Small intestine (tissue), 16 donors: ENCODE data around the gene OXGR1. TPM values are rescaled to one million over a fixed set of nuclear protein-coding genes. Genes with fewer than 3 reads are reported as not detected.
"Not testable (repeated sequence)": the region's sequence is repeated elsewhere in the genome, so short reads cannot be mapped to it uniquely, and the experiment has no call there.

Experiments
- DNase-seq, 2 donors: peaks; one replicate each; pipeline versions ENCODE4 v3.0.0 to v3.0.0-alpha.2; 2013
- FAIRE-seq: peaks from 2 replicates; lab custom pipeline; 2012; peaks lifted over from hg19 to GRCh38; lab: Jason Lieb, UNC
- H3K27ac ChIP-seq, 3 donors: one replicate each; pipeline ENCODE4 v1.5.1; 2013; ENCODE audit warnings: low read length in 2 of 3, mild to moderate bottlenecking in 2 of 3, control low read depth in 1 of 3, inconsistent platforms in 1 of 3, low read depth in 1 of 3, moderate library complexity in 1 of 3
- H3K27me3 ChIP-seq, 3 donors: one replicate each; pipeline ENCODE4 v1.6.1; 2013; ENCODE audit warnings: low read length in 3 of 3, inconsistent platforms in 1 of 3; ENCODE audit not compliant: control insufficient read depth in 3 of 3, insufficient read depth in 3 of 3
- H3K36me3 ChIP-seq, 3 donors: one replicate each; pipeline ENCODE4 v1.6.1; 2013; ENCODE audit warnings: low read length in 3 of 3, inconsistent platforms in 1 of 3, low read depth in 1 of 3, mild to moderate bottlenecking in 1 of 3, moderate library complexity in 1 of 3; ENCODE audit not compliant: control insufficient read depth in 3 of 3, insufficient read depth in 2 of 3
- H3K4me1 ChIP-seq, 3 donors: one replicate each; pipeline ENCODE4 v1.6.1; 2013; ENCODE audit warnings: low read length in 2 of 3, inconsistent platforms in 1 of 3, low read depth in 1 of 3, mild to moderate bottlenecking in 1 of 3, moderate library complexity in 1 of 3; ENCODE audit not compliant: control insufficient read depth in 3 of 3, insufficient read depth in 2 of 3
- H3K4me3 ChIP-seq, 3 donors: one replicate each; pipeline ENCODE4 v1.5.1; 2013; ENCODE audit warnings: low read length in 3 of 3, control low read depth in 1 of 3, inconsistent platforms in 1 of 3, low read depth in 1 of 3, mild to moderate bottlenecking in 1 of 3, moderate library complexity in 1 of 3
- H3K9me3 ChIP-seq, 2 donors: one replicate each; pipeline ENCODE4 v1.6.1; 2013; ENCODE audit warnings: low read depth in 1 of 2, low read length in 1 of 2; ENCODE audit not compliant: control insufficient read depth in 2 of 2, insufficient read depth in 1 of 2
- WGBS, 3 donors: extraction: QIAGEN DNeasy Blood & Tissue Kit; methylation state at CpG; one replicate each; pipeline ENCODE4 v1.1.7; 2013; 5-methylcytosine and 5-hydroxymethylcytosine counted together
- long read RNA-seq, 10 donors: transcript quantifications; one replicate each; lab custom pipeline, GENCODE V29; 2026
- polyA plus RNA-seq, 4 donors: library from polyadenylated mRNA; stranded (reverse) in 3 of 4; unstranded in 1 of 4; fragments of 200-250 nt in 3 of 4; fragments of 120-200 nt in 1 of 4; gene quantifications; one replicate each; pipeline versions ENCODE4 v1.2.1 to v1.2.3, GENCODE V29; 2013
- donor health status: healthy with polysubstance abuse.
- donor health status: control.
- donor health status: control.
- donor health status: Bipolar disorder and iron deficiency.
- donor health status: healthy.

Gene OXGR1
- polyA plus RNA-seq, result 1 to 10 TPM in 1 of 4 donors, under 1 TPM in 1, not detected in 2; 0.19 to 1.7 TPM
- long read RNA-seq, donor 1, result 0 reads
- long read RNA-seq, donor 2, result 0 reads
- long read RNA-seq, donor 3, result 0 reads
- long read RNA-seq, donor 4, result 0 reads
- long read RNA-seq, donor 5, result 0 reads
- long read RNA-seq, donor 6, result 0 reads
- long read RNA-seq, donor 7, result 0 reads
- long read RNA-seq, donor 8, result 0 reads
- long read RNA-seq, donor 9, result 0 reads
- long read RNA-seq, donor 10, result 0 reads

- Histone ChIP-seq H3K4me3 (peak within 1 kb of the TSS in 2 of 3 donors; percentile 28 to 40), H3K27ac (no peak within 1 kb of the TSS), H3K36me3 (no peaks in the 10 kb centered on the region), H3K27me3 (peaks cover 0 to 18% (median 5%) of the 10 kb centered on the region in 3 donors), H3K4me1 (peaks cover 0 to 3% (median 0%) of the 10 kb centered on the region in 3 donors), H3K9me3 (no peaks in the 10 kb centered on the region)
- FAIRE-seq (no peak), DNase-seq (peak in 1 of 2 donors; percentile 48)
- 3 to 7% (median 5%) methylated on average over 46 to 52 of the region's 52 CpGs for WGBS, 3 donors
These were observed at the start of gene OXGR1 for GRCh38 chr13:96994017-96994857. OXGR1 (minus strand) TSS chr13:96994476; CDS start chr13:96987759, 6,717 bp downstream.

- FAIRE-seq (no peak), DNase-seq (no peak)
- WGBS, 3 donors, result 52 to 61% (median 52%) methylated on average over 2 of the region's 2 CpGs
- Histone ChIP-seq H3K27me3 (no peaks in the 10 kb centered on the region), H3K4me1 (no peaks in the 10 kb centered on the region), H3K27ac (no peak overlapping the region), H3K9me3 (no peaks in the 10 kb centered on the region), H3K4me3 (no peak overlapping the region), H3K36me3 (no peaks in the 10 kb centered on the region)
These were observed 49.0 kb upstream of the OXGR1 start for GRCh38 chr13:97043302-97043701.

- no peak for FAIRE-seq
- no peaks in the 10 kb centered on the region for H3K36me3 ChIP-seq
- WGBS, 3 donors, result 11 to 43% (median 31%) methylated on average over 2 of the region's 2 CpGs
- no peak overlapping the region for H3K27ac ChIP-seq
- H3K9me3 ChIP-seq, result peaks cover 0 to 5% of the 10 kb centered on the region in 2 donors
- peaks cover 0 to 2% (median 0%) of the 10 kb centered on the region in 3 donors for H3K27me3 ChIP-seq
- no peaks in the 10 kb centered on the region for H3K4me1 ChIP-seq
- H3K4me3 ChIP-seq, result no peak overlapping the region
- peak; percentile 39 to 44 for DNase-seq
These were observed 36.6 kb upstream of the OXGR1 start for GRCh38 chr13:97030705-97031452.

DNA sequence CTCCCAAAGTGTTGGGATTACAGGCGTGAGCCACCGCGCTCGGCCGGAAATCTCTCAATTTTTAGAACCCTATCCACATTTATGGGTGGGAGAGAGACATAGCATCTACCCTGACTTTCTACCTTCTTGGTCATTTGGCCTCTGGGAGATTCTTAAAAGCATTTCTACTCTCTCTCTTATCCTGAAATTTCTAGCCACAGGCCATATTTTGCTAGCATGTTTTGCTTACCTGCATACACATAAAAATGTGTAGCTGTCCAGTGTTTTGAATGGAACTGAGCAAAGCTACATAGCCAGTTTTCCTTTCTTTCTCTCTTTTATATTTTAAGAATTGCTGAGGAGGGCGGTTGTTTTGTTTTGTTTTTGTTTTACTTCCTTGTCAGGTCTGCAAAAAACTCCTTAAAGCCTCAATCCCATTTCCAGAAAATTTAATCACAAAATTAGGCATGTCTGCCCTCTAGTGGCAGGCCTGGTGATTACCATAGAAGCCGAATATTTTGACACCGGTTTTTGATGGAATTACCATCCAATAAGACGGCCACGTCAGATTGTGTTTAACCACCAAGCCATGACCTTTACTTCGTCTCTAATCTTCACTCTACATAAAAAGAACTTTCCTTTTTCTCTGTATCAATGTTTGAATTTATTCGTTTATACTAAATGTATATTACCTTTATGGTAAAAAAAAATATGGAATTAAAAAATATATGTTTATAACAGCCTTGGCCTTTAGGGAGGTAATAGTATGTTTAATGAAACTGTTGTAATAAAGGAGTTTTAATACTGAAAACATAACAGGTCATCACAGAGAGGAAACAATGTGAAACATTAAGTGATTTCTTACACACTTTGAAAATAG, 34.4 kb upstream of the OXGR1 start:
- peak; percentile 30 for FAIRE-seq

GRCh38 chr13:97027162-97027554, 32.9 kb upstream of the OXGR1 start:
- H3K9me3 ChIP-seq, result peaks cover 0 to 3% of the 10 kb centered on the region in 2 donors
- no peaks in the 10 kb centered on the region for H3K36me3 ChIP-seq
- H3K4me3 ChIP-seq, result no peak overlapping the region
- FAIRE-seq (no peak), DNase-seq (no peak)
- no peak overlapping the region for H3K27ac ChIP-seq
- H3K27me3 ChIP-seq, result peaks cover 0 to 2% (median 0%) of the 10 kb centered on the region in 3 donors
- no peaks in the 10 kb centered on the region for H3K4me1 ChIP-seq

More for the DNA sequence above, 34.4 kb upstream of the OXGR1 start:
- DNase-seq, result peak; percentile 63 to 75
- H3K27me3 ChIP-seq, result peaks cover 0 to 2% (median 0%) of the 10 kb centered on the region in 3 donors
- H3K36me3 ChIP-seq, result no peaks in the 10 kb centered on the region
- no peak overlapping the region for H3K27ac ChIP-seq
- no peak overlapping the region for H3K4me3 ChIP-seq
- no peaks in the 10 kb centered on the region for H3K4me1 ChIP-seq
- H3K9me3 ChIP-seq, result peaks cover 0 to 3% of the 10 kb centered on the region in 2 donors
- 40 to 42% (median 42%) methylated on average over 12 of the region's 12 CpGs for WGBS, 3 donors

- peaks cover 0 to 2% (median 0%) of the 10 kb centered on the region in 3 donors for H3K27me3 ChIP-seq
- 50 to 72% (median 66%) methylated on average over 5 of the region's 5 CpGs for WGBS, 3 donors
- no peaks in the 10 kb centered on the region for H3K36me3 ChIP-seq
- H3K4me3 ChIP-seq, result no peak overlapping the region
- FAIRE-seq (no peak), DNase-seq (no peak)
- peaks cover 0 to 3% of the 10 kb centered on the region in 2 donors for H3K9me3 ChIP-seq
- peaks cover 0 to 2% (median 2%) of the 10 kb centered on the region in 3 donors for H3K4me1 ChIP-seq
- no peak overlapping the region for H3K27ac ChIP-seq
These were observed 32.4 kb upstream of the OXGR1 start for GRCh38 chr13:97026531-97027161.

DNA sequence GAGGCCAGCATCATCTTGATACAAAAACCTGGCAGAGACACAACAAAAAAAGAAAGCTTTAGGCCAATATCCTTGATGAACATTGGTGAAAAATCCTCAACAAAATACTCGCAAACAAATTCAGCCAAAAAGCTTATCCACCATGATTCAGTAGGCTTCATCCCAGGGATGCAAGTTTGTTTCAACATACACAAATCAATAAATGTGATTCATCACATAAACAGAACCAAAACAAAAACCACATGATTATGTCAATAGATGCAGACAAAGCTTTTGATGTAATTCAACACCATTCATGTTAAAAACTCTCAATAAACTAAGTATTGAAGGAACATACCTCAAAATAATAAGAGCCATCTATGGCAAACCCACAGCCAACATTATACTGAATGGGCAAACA, 29.5 kb upstream of the OXGR1 start:
- not testable (repeated sequence) for H3K27me3 ChIP-seq, H3K9me3 ChIP-seq, DNase-seq, H3K4me3 ChIP-seq, H3K4me1 ChIP-seq, H3K36me3 ChIP-seq, H3K27ac ChIP-seq, FAIRE-seq
- 94 to 97% (median 95%) methylated on average over 1 of the region's 1 CpG for WGBS, 3 donors
